Fibroblast of mammary gland (primary cell): ENCODE measurements around the gene HDAC6.

Source experiments
- DNase-seq: peaks from one replicate; pipeline ENCODE4 v3.0.0-alpha.2; 2010; ENCODE audit warnings: low read depth
- H3K4me3 ChIP-seq: 2 replicates; pipeline ENCODE4 v1.5.1; 2011; ENCODE audit warnings: low read depth, mild to moderate bottlenecking, low read length, moderate library complexity; ENCODE audit not compliant: control insufficient read depth
- CTCF ChIP-seq: conservative IDR thresholded peaks from 2 replicates; pipeline ENCODE4 v1.5.1; 2011; ENCODE audit warnings: low read depth, low read length, inconsistent platforms; ENCODE audit not compliant: control insufficient read depth, insufficient read depth

The HDAC6 gene

DNA sequence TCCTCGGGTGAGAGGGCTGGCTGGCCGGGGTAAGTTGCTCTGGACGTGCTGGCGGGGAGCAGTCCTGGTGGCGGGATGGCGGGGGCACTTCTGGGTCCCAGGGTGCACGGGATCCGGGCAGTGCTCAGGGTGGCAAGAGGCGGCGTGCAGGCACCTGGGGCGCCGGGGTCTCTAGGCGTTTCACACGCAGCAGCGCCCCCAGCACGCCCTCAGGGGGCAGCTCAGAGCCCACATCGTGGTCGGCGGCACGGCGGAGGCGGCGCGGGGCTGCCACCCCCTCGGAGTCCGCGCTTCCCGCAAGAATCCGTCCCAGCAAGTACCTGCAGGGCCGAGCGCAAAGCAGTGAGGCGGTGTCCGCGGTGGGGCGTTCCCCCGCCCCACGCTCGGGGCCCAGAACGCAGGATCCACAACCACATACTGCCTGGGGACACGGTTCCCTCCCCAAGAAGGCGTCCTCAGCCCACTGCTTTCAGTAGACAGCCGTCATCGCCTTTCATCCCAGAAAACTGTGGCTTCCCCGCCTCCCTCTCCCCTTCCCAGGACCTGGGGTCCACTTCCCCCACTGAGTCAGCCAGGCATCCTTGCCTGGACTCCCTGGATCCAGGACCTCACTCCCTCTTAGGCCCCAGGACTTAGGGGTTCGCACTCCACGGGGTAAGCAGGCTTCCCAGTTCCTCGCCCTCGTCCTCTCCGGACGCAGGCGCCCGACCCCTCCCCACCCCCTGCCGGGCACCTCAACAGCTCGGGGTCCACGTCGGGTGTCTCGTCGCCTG is 29.5 kb downstream of the HDAC6 start:
- no peak overlapping the region for H3K4me3 ChIP-seq
- no peak for DNase-seq
- TF ChIP-seq CTCF = no peak

DNA sequence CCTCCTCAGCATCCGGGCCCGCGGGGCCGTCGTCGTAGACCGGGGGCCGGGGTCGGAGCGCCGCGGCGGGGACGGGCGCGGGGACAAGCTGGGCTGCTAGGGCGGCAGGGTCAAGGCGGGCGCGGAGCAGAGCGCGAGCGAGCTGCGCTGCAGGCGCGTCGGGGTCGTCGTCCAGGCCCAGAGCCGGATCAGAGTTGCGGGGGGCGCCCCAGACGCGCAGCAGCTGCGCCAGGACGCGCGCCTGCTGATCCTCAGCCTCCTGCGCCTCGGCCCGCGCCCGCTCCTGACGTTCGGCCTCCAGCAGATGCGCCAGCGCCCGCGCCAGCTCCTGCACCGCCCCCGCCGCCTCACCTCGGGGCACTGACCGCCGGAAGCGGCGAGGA is 30.0 kb downstream of the HDAC6 start:
- H3K4me3 ChIP-seq = no peak overlapping the region
- TF ChIP-seq CTCF = no peak
- DNase-seq = no peak

DNA sequence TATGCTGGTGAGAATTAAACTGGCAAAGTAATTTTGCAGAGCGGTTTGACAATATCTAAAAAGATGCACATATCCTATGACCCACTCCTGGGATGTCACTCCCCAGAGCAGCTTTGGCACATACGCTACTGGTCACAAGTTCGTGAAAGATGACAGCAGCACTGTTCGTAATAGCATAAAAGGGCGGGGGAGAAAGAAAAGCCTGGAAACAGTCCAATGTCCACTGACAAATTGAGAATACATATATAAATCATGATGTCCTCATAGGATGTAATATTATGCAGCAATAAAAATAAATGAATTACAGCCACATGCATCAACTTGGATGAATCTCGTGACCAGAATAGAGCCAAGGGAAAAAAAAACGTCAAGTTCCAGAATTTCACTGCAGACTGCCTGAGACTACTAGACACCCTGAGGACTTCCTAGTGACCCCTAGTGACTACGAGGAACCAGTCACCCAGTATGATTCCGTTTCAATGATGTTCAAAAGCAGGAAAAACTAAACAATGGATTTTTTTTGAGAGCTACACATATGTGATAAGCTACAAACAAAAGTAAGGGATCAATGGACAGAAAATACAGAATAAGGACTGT is 31.8 kb downstream of the HDAC6 start:
- TF ChIP-seq CTCF = no peak
- no peak overlapping the region for H3K4me3 ChIP-seq
- DNase-seq = no peak

- TF ChIP-seq CTCF = no peak
- DNase-seq = no peak
- H3K4me3 ChIP-seq = no peak overlapping the region
Measured at GRCh38 chrX:48834383-48834709, 32.5 kb downstream of the HDAC6 start.

- DNase-seq = no peak
- H3K4me3 ChIP-seq = no peak within 1 kb of the TSS
- no peak for TF ChIP-seq CTCF
Measured at GRCh38 chrX:48835524-48836329, 33.9 kb downstream of the HDAC6 start, which contains the start of gene PCSK1N. TSS of gene PCSK1N (minus strand) at chrX:48835610. CDS start at chrX:48835532, 78 bp downstream.

GRCh38 chrX:48839686-48840085 is 37.8 kb downstream of the HDAC6 start:
- H3K4me3 ChIP-seq = no peak overlapping the region
- TF ChIP-seq CTCF = no peak
- no peak for DNase-seq
